Lower leg skin (tissue), 4 donors: ENCODE measurements around the gene CDC6. TPM values are rescaled to one million over a fixed set of nuclear protein-coding genes. Genes with fewer than 3 reads are reported as not detected.

Experiments
- DNase-seq, 2 donors: peaks; one replicate each; pipeline ENCODE4 v3.0.0-alpha.2; 2019; ENCODE audit warnings: low spot score in 2 of 2
- H3K4me3 ChIP-seq: fragments of 200-600 bp; sonication (generic); 2 replicates; pipeline ENCODE4 v1.5.1; 2017; ENCODE audit warnings: mild to moderate bottlenecking, low read depth; ENCODE audit not compliant: poor library complexity, severe bottlenecking
- POLR2A ChIP-seq, 2 donors: fragments of 450-650 bp; IDR thresholded peaks; one replicate each; pipeline ENCODE4 v1.6.1; 2016 to 2017; ENCODE audit warnings: antibody characterized with exemption in 2 of 2, mild to moderate bottlenecking in 1 of 2, moderate library complexity in 1 of 2
- WGBS, 2 donors: methylation state at CpG; one replicate each; pipeline ENCODE4 v1.1.5; 2018; 5-methylcytosine and 5-hydroxymethylcytosine counted together
- intact Hi-C: fragments of 100-400 bp; cut with DNase I; formaldehyde crosslinking; loops from one replicate; pipeline ENCODE4 v1.15.0; 2023; ENCODE audit warnings: low total_unique reads
- total RNA-seq, 4 donors: library from RNA; depleted of rRNA; stranded (reverse); fragments of >200 nt; gene quantifications; one replicate each; pipeline ENCODE4 v1.1.0, GENCODE V29; 2016
- TF ChIP-seq, protein P1 (sequence below), 3 donors: fragments of 450-650 bp; IDR thresholded peaks; one replicate each; pipeline ENCODE4 v1.5.1; 2016; ENCODE audit warnings: antibody characterized with exemption in 3 of 3, mild to moderate bottlenecking in 3 of 3, moderate library complexity in 2 of 3

Gene CDC6
- total RNA-seq, 4 donors from 2014 or later: 0.42 to 1.6 (median 1.0) TPM

DNA sequence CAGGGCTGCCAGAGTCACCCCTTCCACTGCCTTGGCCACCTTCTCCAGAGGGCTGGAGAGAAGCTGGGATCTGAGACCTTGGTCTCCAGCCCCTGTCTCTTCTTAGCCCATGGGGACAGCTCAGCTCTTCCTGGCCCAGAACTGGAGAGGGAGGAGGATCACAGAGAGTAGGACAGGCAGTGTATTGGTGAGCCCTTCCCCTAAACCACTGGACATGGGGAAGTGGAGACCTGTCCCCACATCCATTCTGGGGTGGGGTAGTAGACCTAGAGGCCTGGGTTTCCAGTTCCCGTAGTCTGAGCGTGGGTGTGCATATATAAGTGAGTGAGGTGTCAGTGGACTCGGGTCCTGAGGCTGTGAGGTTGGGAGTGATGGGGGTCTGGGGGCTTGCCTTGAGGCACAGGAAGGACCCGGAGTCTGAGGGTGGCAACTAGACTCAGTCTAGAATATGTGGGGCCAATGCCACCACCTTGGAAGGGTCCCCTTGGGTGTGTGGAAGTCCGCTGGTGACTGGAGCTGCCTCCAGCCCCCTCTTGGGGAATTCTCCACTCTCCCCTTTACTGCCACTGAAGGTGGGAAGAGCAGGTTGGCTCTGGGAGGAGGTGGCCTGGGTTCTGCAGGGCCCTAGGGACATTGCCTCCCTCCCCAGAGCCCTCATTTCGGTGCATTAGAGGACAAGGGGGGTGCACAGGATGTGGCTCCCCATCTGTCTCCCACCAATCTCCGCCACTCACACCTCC lies 56.9 kb downstream of the CDC6 start:
- no peak for DNase-seq
- TF ChIP-seq, protein P1, sequence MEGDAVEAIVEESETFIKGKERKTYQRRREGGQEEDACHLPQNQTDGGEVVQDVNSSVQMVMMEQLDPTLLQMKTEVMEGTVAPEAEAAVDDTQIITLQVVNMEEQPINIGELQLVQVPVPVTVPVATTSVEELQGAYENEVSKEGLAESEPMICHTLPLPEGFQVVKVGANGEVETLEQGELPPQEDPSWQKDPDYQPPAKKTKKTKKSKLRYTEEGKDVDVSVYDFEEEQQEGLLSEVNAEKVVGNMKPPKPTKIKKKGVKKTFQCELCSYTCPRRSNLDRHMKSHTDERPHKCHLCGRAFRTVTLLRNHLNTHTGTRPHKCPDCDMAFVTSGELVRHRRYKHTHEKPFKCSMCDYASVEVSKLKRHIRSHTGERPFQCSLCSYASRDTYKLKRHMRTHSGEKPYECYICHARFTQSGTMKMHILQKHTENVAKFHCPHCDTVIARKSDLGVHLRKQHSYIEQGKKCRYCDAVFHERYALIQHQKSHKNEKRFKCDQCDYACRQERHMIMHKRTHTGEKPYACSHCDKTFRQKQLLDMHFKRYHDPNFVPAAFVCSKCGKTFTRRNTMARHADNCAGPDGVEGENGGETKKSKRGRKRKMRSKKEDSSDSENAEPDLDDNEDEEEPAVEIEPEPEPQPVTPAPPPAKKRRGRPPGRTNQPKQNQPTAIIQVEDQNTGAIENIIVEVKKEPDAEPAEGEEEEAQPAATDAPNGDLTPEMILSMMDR (IDR thresholded peaks at IDR 0.05): no peak
- TF ChIP-seq POLR2A (IDR thresholded peaks at IDR 0.05): no peak
- WGBS, 2 donors: 37 to 41% methylated on average over 7 of the region's 7 CpGs
- intact Hi-C loops: loop anchor here (10.0 kb wide), 1 partner anchor 230 kb away; no protein-coding TSS in a partner anchor
- H3K4me3 ChIP-seq: no peak overlapping the region

DNA sequence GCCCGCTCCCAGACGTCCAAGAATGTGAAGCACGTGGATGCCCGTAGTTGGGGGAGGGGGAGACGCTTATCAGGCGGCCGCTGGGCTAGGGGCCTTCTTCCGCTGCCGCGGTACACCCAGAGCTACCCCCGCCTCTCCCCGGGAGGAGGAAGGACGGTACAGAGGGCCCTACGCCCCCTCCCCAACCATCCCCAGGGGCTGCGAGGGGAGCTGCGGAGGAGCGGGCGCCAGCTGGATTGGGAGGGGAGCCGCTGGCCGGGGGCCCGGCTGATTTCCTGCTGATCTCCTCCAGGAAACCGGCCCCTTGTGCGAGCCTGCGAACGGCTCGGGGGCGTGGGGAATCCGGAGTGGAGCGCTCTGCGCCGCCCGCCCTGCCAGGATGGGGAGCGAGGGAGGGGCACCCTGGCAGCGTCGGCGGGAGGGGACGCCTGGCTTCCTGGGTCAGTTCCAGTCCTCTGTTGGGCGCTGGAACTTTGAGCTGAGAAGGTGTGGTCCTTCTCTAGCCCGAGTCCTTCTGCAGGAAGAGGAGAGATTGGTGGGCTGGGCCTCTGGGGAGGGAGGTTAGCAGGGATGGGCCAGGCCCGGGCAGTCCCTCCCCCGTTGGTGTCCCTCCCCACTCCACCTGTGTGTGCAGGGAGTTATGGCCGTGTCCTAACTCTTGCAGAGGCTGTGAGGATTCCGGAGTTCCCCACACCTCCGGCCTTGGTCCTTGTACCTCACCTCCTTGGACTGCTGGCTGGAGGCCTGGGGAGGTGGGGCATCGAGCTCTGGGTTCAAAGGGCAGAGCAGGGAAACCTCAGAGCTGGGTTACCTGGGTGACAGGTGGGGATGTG lies 57.7 kb downstream of the CDC6 start:
- peak overlapping the region; percentile 22 for H3K4me3 ChIP-seq
- WGBS, 2 donors: 0 to 2% methylated on average over 22 to 35 of the region's 45 CpGs
- intact Hi-C loops: loop anchor here (10.0 kb wide), 1 partner anchor 231 kb away; no protein-coding TSS in a partner anchor
- peak in 1 of 2 donors; percentile 94 for DNase-seq
- no peak for TF ChIP-seq POLR2A (IDR thresholded peaks at IDR 0.05)
- TF ChIP-seq, protein P1 (IDR thresholded peaks at IDR 0.05): peak in 1 of 3 donors; percentile 23

DNA sequence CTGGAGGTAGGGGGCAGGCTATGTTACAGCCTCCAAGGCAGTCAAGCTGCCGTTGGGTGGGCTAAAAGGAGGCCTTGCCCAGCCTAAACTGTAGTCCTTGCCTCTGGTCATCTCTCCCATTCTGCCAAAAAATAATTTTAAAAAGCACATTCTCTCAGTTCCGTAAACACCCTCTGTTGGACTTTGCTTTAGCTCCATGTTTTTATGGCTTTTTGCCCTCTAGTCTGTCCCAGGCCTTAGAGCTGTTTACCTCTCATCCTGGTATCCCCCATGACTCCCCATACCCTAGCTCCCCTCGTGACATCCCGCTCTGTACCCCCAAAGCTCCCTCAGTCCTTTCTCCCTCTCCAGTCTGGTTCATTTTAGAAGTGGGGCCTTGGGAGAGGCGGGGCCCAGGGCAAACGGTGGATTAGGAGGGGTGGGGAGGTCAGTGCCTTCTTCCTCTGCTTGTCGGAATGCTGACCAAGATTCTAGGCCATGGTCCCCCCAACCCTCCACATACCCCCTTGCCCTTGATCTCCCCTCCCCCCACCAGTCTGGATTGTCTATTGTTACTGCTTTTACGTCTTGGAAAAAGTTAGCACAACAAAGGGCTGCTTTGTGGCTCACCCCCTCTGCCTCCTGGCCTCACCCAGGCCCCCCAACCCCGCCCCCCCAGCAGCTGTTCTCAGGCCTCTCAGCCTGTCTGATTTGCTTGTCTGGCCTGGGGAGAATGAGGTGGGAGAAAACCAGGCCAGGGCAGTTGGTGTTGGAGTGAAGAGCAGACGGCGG lies 58.5 kb downstream of the CDC6 start:
- TF ChIP-seq, protein P1 (IDR thresholded peaks at IDR 0.05): no peak
- no peak for TF ChIP-seq POLR2A (IDR thresholded peaks at IDR 0.05)
- H3K4me3 ChIP-seq: no peak overlapping the region
- 43% methylated on average over 11 of the region's 11 CpGs for WGBS, 2 donors
- no peak for DNase-seq
- intact Hi-C loops: loop anchor here (10.0 kb wide), 1 partner anchor 231 kb away; no protein-coding TSS in a partner anchor

DNA sequence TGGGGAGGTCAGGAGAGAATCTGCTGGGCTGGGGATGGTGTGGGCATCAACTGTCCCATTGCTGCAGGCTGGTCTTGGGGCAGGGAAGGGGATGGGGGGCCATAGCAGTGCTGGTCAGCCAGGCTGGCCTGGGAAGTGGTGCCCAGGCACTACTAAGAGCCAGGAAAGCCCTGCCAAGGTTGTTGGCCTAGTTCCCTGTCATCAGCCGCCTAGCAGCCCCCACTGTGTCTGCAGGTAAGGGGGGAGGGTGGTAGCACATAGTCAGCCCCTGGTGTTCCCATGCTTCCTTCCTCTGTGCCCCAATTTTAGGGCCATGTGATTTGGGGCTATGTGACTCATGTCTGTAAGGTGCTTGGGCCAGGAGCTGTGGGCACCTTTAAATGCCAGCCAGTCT lies 59.1 kb downstream of the CDC6 start:
- WGBS, 2 donors: 40 to 44% methylated on average over 1 of the region's 1 CpG
- intact Hi-C loops: loop anchor here (10.0 kb wide), 1 partner anchor 232 kb away; no protein-coding TSS in a partner anchor
- TF ChIP-seq, protein P1 (IDR thresholded peaks at IDR 0.05): no peak
- TF ChIP-seq POLR2A (IDR thresholded peaks at IDR 0.05): no peak
- no peak overlapping the region for H3K4me3 ChIP-seq
- DNase-seq: no peak

DNA sequence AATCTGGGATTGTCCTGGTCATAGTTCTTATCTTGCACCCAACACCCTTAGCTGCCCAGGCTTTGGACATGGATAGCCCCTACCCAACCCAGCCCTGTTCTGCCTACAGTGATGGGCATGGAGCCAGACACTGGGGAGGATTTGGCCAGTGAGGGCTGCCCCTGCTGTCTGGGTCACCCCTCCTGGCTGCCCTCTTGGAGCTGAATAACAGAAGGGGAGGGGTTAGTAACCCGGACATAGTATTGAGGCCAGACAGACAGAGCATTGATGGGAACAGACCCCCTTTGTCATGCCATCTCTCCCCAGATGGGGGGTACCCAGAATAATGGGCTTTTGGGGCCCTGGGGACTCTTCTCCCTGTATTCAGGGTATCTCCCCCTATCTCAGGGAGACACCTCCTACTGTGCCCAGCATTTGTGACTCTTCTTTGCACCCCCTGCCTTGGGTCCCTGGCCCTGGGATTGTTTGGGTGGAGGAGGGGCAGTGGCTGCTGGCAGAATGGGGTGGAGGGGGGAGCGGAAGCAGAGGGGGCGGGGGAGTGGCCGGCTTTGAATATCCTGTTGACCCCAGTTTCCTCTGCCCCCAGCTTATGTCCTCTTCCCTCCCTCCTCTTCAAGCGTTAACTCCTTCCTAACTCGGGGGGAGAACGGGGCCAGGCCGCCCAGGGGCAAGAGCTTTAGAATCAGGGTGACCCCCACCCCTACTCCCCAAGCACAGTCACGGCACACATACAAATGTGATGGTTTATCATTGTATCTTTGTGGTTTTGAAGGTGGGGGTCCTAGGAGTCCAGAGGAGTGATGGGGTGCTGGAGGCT lies 59.8 kb downstream of the CDC6 start:
- intact Hi-C loops: loop anchor here (10.0 kb wide), 1 partner anchor 233 kb away; no protein-coding TSS in a partner anchor
- TF ChIP-seq, protein P1 (IDR thresholded peaks at IDR 0.05): no peak
- no peak for TF ChIP-seq POLR2A (IDR thresholded peaks at IDR 0.05)
- no peak for DNase-seq
- no peak overlapping the region for H3K4me3 ChIP-seq
- WGBS, 2 donors: 31 to 36% methylated on average over 6 to 9 of the region's 9 CpGs
